Thymus (tissue), 11 donors: ENCODE measurements around the gene RUNDC1. TPM values are rescaled to one million over a fixed set of nuclear protein-coding genes. Genes with fewer than 3 reads are reported as not detected.

Experiments used
- DNase-seq, 9 donors: peaks; one replicate each; pipeline ENCODE4 v3.0.0-alpha.2; 2013; ENCODE audit warnings: low spot score in 9 of 9, low read depth in 6 of 9, missing footprints in 1 of 9
- H3K27ac ChIP-seq, 2 donors: one replicate each; pipeline ENCODE4 v1.5.1; 2013; ENCODE audit warnings: control low read depth in 1 of 2, low read depth in 1 of 2, low read length in 1 of 2, mild to moderate bottlenecking in 1 of 2, moderate library complexity in 1 of 2
- H3K27me3 ChIP-seq, 2 donors: one replicate each; pipeline ENCODE4 v1.5.1; 2013; ENCODE audit warnings: low read length in 1 of 2; ENCODE audit not compliant: control insufficient read depth in 2 of 2, insufficient read depth in 1 of 2
- H3K36me3 ChIP-seq, 2 donors: one replicate each; pipeline ENCODE4 v1.5.1; 2013; ENCODE audit warnings: low read length in 1 of 2, mild to moderate bottlenecking in 1 of 2, moderate library complexity in 1 of 2; ENCODE audit not compliant: control insufficient read depth in 2 of 2, insufficient read depth in 2 of 2
- H3K4me1 ChIP-seq, 2 donors: one replicate each; pipeline ENCODE4 v1.5.1; 2013; ENCODE audit warnings: low read length in 2 of 2; ENCODE audit not compliant: control insufficient read depth in 2 of 2, insufficient read depth in 2 of 2
- H3K4me3 ChIP-seq, 2 donors: one replicate each; pipeline ENCODE4 v1.5.1; 2013; ENCODE audit warnings: low read length in 2 of 2, control low read depth in 1 of 2, mild to moderate bottlenecking in 1 of 2
- H3K9me3 ChIP-seq, 2 donors: one replicate each; pipeline ENCODE4 v1.5.1; 2013; ENCODE audit warnings: low read length in 1 of 2, mild to moderate bottlenecking in 1 of 2; ENCODE audit not compliant: control insufficient read depth in 2 of 2, insufficient read depth in 1 of 2
- WGBS: extraction: QIAGEN DNeasy Blood & Tissue Kit; methylation state at CpG from one replicate; pipeline ENCODE4 v1.1.7; 2013; 5-methylcytosine and 5-hydroxymethylcytosine counted together
- polyA plus RNA-seq: library from polyadenylated mRNA; stranded (reverse); fragments of 200-250 nt; gene quantifications from one replicate; pipeline ENCODE4 v1.2.3, GENCODE V29; 2013
- total RNA-seq: library from RNA; stranded (reverse); fragments of 120-200 nt; gene quantifications from one replicate; pipeline ENCODE4 v1.2.4, GENCODE V29; 2013
- donor health status: healthy.

RUNDC1 gene
- total and polyA plus RNA-seq, 2 donors, result 7.1 to 8.8 TPM

DNA sequence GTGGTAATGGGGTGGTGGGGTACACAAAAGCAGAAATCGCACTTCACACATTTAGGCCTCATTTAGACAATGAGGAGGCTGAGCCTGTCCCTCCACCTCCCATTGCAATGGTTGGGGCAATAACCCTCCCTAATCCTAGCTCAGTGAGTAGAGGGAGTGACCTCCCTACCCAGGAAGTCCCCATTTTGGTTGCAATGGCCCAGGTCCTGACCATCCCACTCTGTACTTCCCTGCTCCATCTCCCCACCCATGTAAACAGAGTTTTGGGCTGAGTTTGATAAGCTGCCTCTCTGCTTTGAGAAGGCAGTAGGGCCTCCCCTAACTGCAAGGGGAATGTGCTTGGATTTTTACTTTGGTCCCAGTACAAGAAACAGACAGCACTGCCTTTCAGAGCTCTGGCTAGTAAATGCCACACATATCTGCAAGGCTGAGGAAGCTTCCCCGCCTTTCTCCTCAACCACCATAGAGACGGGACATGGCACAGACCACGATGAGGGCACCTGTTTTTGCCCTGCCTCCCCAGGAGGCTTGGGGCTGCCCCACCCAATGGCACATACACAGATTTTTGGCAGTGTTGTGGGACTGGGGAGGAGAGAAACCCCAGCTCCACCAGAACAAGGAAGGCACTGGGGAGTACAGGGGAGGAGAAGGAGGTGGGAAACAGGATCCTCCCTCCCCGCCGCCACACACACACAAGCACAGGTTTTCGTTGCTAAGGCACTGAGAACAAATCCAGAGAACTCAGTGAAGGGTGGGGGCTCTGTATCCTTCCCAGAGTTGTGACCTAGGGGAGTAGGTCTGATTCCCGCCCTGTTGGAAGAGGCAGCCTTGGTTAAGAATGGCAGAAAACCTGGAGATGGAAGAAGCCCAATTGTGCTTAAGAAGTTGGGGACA is 34.5 kb downstream of the RUNDC1 start:
- Histone ChIP-seq H3K4me3 (no peak overlapping the region), H3K4me1 (peaks cover 19 to 24% of the 10 kb centered on the region in 2 donors), H3K36me3 (peaks cover 48 to 54% of the 10 kb centered on the region in 2 donors), H3K27ac (no peak overlapping the region), H3K9me3 (no peaks in the 10 kb centered on the region), H3K27me3 (no peaks in the 10 kb centered on the region)
- no peak for DNase-seq
- WGBS, result 81% methylated on average over 8 of the region's 8 CpGs

DNA sequence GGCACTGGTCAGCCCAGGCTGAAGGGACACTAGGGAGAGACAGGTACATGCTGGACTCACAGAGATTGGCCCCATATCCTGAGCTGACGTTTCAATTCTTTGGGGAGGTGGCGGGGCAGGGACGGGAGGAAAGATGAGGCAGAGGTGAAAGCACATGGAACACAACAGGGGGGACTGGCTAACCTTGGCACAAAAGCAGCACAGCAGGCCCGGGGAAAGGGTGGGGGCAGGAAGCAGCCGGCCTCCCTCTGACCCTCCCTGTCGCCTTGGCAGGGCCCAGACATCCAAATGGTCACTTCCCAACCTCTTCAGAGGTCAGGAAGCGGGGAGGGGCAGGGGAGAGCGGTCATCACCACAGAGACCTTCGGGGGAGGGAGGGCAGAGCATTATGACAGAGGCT is 35.2 kb downstream of the RUNDC1 start:
- Histone ChIP-seq H3K4me1 (peaks cover 25 to 30% of the 10 kb centered on the region in 2 donors), H3K27me3 (no peaks in the 10 kb centered on the region), H3K4me3 (no peak overlapping the region), H3K9me3 (no peaks in the 10 kb centered on the region), H3K36me3 (peaks cover 48 to 54% of the 10 kb centered on the region in 2 donors), H3K27ac (no peak overlapping the region)
- WGBS, result 97% methylated on average over 9 of the region's 9 CpGs
- no peak for DNase-seq

DNA sequence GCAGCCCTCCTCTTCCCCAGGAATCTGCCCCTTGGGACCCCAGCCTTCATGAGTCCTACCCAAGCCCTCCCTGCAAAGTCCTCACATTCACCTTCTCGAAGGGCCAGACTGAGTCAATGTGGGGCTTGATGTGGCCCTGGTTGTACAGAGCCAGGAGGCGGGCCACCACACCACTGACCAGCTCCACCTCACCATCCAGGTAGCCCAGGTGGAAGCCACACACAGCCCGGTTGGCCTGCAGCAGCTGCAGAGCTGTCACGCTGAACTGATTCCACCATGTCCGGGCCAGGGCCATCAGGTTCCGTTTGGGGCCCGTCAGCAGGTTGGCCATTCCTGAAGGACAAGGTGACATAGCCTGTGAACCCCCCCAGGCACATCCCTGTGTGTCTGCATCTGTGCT is 35.9 kb downstream of the RUNDC1 start:
- no peak for DNase-seq
- H3K9me3 ChIP-seq, result no peaks in the 10 kb centered on the region
- WGBS, result 88% methylated on average over 7 of the region's 7 CpGs
- H3K4me3 ChIP-seq, result no peak overlapping the region
- no peak overlapping the region for H3K27ac ChIP-seq
- peaks cover 48 to 54% of the 10 kb centered on the region in 2 donors for H3K36me3 ChIP-seq
- peaks cover 27 to 35% of the 10 kb centered on the region in 2 donors for H3K4me1 ChIP-seq
- no peaks in the 10 kb centered on the region for H3K27me3 ChIP-seq

DNA sequence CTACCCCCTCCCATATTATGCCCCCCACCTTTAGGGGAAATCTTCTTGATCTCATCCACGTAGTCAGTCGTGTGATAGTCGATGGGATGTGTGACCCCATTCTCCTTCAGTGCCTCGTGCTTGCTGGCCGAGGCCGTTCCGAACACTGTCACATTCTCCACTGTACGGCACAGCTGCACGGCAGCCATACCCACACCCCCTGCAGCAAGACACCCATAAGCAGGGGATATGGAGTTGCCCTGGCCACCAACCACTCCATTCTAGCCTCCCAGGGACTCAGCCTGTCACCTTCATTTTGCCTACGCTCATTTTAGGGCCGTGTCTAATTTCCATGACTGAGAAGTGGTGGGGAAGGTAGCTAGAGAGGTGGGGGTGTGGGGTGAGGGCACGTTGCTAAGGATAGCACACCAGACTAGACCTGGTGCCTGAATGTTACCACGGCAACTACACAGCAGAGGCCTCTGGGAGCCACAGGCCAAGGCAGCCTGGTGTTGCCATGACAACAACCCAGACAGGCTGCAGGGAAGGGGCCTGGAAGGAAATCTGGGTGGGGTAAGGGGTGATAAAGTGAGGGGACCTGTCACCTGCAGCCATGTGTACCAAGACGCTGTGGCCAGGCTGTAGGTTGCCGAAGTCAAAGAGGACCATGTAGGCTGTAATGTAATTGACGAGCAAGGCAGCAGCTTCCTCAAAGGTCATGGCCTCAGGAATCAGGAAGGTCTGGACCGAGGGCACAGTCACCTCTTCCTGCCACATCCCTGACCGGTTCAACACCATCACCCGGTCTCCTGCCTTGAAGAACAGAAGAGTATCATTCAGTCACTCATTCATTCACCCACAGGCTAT is 37.9 kb downstream of the RUNDC1 start:
- H3K27me3 ChIP-seq, result no peaks in the 10 kb centered on the region
- peaks cover 27 to 42% of the 10 kb centered on the region in 2 donors for H3K4me1 ChIP-seq
- H3K27ac ChIP-seq, result peak overlapping the region in 1 of 2 donors; percentile 75
- WGBS, result 76% methylated on average over 19 of the region's 19 CpGs
- DNase-seq, result peak in 6 of 9 donors; percentile 30 to 86 (median 72)
- no peaks in the 10 kb centered on the region for H3K9me3 ChIP-seq
- H3K4me3 ChIP-seq, result peak overlapping the region in 1 of 2 donors; percentile 16
- H3K36me3 ChIP-seq, result peaks cover 35 to 43% of the 10 kb centered on the region in 2 donors

DNA sequence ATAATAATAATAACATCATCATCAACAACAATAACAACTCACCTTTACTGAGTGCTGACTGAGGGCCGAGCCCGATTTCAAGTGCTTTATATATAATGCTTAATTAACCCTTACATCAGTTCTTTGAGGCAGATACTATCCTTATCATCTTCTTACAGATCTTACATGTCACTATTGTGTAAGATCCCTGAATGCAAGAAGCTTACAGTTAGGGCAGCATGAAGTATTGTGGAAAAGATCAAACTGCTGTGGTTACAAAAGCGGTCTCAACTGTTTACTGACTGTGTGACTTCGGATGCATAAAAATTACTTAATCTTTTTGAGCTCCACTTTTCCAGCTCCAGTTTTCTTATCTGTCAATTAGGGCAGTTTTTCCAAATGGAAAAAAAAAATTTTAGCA is 38.6 kb downstream of the RUNDC1 start:
- WGBS, result 11% methylated on average over 4 of the region's 4 CpGs

DNA sequence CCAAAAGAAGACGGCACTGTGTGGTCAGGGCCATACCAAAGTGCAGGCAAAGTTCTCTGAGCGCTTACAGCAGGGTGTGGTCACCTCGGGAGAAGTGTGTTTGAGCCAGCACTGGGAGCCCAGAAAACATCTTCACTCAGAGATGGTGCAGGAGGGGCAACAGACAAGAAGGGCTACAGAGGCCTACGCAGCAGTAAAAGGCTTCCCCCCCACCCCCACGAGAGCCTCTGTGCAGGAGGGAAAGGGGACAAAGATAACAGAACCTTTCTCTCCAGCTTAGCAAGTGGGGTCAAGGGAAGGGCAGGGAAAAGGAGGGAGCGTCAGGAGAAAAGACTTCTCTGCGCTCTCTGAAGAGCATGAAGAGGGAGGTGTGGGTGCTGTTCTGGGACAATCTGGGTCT is 39.1 kb downstream of the RUNDC1 start:
- Histone ChIP-seq H3K36me3 (peaks cover 23 to 31% of the 10 kb centered on the region in 2 donors), H3K27me3 (peaks cover 0 to 4% of the 10 kb centered on the region in 2 donors), H3K27ac (peak overlapping the region in 1 of 2 donors; percentile 75), H3K4me1 (peaks cover 29 to 45% of the 10 kb centered on the region in 2 donors), H3K4me3 (peak overlapping the region in 1 of 2 donors; percentile 16), H3K9me3 (no peaks in the 10 kb centered on the region)
- peak in 2 of 9 donors; percentile 17 to 22 for DNase-seq
- 51% methylated on average over 7 of the region's 7 CpGs for WGBS

More for the DNA sequence above, 38.6 kb downstream of the RUNDC1 start:
- H3K27ac ChIP-seq, result peak overlapping the region; percentile 6 to 75
- H3K9me3 ChIP-seq, result no peaks in the 10 kb centered on the region
- H3K27me3 ChIP-seq, result peaks cover 0 to 3% of the 10 kb centered on the region in 2 donors
- DNase-seq, result peak in 3 of 9 donors; percentile 28 to 75 (median 33)
- peaks cover 28 to 36% of the 10 kb centered on the region in 2 donors for H3K36me3 ChIP-seq
- H3K4me3 ChIP-seq, result peak overlapping the region in 1 of 2 donors; percentile 16
- peaks cover 27 to 42% of the 10 kb centered on the region in 2 donors for H3K4me1 ChIP-seq

DNA sequence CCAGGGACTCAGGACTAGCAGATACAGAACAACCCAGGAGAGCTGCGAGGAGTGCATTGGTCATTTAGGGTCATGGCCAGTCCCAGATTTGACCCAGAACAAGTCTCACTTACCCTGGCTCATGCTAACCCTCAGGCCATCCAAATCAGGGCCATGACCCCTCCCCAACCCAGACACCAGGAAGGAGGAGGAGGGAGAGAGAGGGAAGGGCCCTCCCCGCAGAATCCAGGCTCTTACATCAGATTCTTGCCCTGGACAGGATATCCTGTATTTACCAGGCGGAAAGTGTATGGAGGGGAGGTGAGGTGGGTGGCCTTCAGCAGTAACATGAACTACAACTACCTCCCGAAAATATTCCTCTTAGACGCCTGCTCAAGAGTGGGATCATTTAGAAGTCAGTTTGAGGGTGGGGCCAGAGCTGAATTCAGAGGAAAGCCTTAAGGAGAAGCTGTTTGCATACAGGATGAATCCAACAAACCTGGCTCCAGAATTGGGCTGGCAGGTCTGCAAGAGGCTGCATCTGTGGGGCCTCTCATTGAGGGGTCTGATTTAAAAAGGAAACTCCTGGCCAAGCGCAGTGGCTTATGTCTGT is 39.8 kb downstream of the RUNDC1 start:
- DNase-seq, result no peak
- 86% methylated on average over 6 of the region's 6 CpGs for WGBS
- H3K4me1 ChIP-seq, result peaks cover 29 to 50% of the 10 kb centered on the region in 2 donors
- H3K4me3 ChIP-seq, result no peak overlapping the region
- H3K27ac ChIP-seq, result peak overlapping the region in 1 of 2 donors; percentile 75
- peaks cover 0 to 10% of the 10 kb centered on the region in 2 donors for H3K27me3 ChIP-seq
- H3K36me3 ChIP-seq, result peaks cover 17 to 24% of the 10 kb centered on the region in 2 donors
- H3K9me3 ChIP-seq, result no peaks in the 10 kb centered on the region

DNA sequence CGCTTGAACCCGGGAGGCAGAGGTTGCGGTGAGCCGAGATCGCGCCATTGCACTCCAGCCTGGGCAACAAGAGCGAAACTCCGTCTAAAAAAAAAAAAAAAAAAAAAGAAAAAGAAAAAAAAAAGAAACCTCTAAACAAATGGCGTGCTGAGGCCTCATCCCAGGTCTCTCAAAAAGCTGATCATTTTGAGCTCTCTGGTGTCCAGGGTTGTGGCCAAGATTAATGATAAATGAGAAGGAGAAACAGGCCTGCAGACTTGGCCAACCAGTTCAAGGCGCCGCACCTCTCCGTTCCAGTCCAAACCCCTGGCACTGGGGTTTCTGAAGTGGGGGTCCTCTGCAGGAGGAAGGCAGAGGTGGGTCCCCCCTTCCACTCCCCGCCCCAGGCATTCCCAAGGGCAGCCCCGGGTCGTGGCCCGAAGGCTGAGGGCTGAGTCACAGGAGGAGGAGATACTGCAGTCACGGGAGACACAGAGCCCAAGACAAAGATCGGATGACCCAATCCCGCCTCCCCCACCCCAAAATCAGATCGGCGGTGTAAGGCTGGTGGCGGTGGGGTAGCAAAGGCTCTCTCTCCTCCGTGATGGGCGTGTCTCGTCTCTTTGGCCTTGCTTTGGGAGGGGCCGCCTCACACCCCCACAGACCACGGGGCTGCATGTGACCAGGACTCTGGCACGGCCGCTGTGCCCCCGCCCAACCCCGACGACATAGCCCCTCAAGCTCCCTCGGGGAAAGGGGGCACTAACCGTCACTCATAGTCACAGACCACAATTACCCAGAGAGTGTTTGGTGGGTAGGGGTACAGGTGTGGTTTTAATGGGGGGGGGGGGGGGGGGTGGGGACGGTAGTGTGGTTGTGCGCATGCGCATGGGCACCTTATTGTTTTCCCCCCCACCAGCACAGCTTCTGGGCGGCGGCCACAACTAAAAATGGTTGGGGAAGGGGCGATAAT is 40.7 kb downstream of the RUNDC1 start:
- peak overlapping the region; percentile 76 to 90 for H3K4me3 ChIP-seq
- peaks cover 29 to 50% of the 10 kb centered on the region in 2 donors for H3K4me1 ChIP-seq
- DNase-seq, result peak in 3 of 9 donors; percentile 35 to 51 (median 35)
- WGBS, result 36% methylated on average over 39 of the region's 40 CpGs
- peaks cover 8 to 15% of the 10 kb centered on the region in 2 donors for H3K36me3 ChIP-seq
- H3K9me3 ChIP-seq, result no peaks in the 10 kb centered on the region
- peaks cover 0 to 19% of the 10 kb centered on the region in 2 donors for H3K27me3 ChIP-seq
- H3K27ac ChIP-seq, result peak overlapping the region; percentile 31 to 37
